ENCODE results near the gene ZNF276.
A peak's percentile ranks its signal among the peaks of the same experiment; 100 is the strongest.

ZNF276 gene

DNA sequence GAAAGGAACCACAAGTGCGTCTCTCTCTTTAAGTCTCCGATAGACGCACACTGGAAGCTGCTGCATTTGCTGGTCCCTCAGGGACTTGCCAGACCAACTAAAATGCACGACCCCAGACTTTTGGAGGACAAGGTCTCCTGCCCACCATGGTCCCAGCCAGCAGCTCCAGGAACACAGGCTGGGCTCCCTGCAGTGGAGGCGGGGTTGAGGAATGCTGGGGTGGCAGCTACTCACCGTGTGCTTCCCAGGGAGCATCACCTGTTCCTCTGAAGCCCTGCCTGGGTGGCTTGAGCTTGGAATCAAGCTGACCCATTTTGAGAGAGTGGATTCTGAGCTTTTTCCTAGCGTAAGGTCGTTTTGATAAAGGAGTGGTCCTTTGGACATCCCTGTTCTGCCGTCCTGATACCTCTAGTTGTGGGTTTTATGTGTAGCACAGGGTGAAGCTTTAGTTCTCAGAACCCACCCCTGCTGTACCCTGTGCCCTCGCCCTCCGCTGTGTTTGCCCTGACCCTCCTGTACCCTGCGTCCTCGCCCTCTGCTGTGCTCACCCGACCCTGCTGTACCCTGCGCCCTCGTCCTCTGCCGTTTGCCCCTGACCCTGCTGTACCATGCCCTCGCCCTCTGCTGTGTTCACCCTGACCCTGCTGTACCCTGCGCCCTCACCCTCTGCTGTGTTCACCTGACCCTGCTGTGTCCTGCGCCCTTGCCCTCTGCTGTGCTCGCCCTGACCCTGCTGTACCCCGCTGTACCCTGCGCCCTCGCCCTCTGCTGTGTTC, 11.0 kb downstream of the ZNF276 start:
- Mint-ChIP-seq H3K27ac (no peak overlapping the region), H3K4me3 (no peak overlapping the region), H3K36me3 (peaks cover 49 to 60% of the 10 kb centered on the region in 2 donors), H3K4me1 (peaks cover 13 to 17% of the 10 kb centered on the region in 2 donors), H3K9me3 (no peaks in the 10 kb centered on the region), H3K27me3 (no peaks in the 10 kb centered on the region)
- DNase-seq (no peak), ATAC-seq (replicated peaks) (peak in 1 of 2 donors; percentile 21)

DNA sequence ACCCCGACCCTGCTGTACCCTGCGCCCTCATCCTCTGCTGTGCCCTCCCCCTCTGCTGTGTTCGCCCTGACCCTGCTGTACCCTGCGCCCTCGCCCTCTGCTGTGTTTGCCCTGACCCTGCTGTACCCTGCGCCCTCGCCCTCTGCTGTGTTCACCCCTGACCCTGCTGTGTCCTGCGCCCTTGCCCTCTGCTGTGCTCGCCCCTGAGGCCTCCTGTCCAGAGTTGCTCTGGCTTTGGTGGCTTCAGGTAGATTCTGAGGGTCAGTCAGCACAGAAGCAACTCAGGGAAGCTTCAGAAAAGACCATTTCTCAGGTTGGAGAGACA, 11.5 kb downstream of the ZNF276 start:
- no peak for ATAC-seq (replicated peaks)
- no peaks in the 10 kb centered on the region for H3K9me3 Mint-ChIP-seq
- H3K4me3 Mint-ChIP-seq, result no peak overlapping the region

DNA sequence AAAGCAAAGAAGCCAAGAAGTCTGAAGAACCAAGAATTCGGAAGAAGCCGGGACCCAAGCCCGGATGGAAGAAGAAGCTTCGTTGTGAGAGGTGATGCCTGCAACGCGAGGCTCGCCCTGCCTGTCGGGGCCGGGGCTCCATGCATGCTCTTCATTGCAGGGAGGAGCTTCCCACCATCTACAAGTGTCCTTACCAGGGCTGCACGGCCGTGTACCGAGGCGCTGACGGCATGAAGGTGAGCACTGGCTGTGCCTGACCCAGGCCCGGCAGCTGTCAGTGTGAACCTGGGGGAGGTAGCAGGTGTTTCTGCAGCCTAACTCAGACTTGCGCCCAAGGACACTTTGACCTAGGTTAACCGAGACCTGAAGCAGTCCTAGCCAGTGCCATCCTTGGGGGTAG, 12.0 kb downstream of the ZNF276 start:
- Mint-ChIP-seq H3K4me3 (no peak overlapping the region), H3K9me3 (no peaks in the 10 kb centered on the region), H3K27me3 (no peaks in the 10 kb centered on the region), H3K36me3 (peaks cover 51 to 65% of the 10 kb centered on the region in 2 donors), H3K27ac (no peak overlapping the region), H3K4me1 (peaks cover 13 to 17% of the 10 kb centered on the region in 2 donors)
- ATAC-seq (replicated peaks) (no peak), DNase-seq (no peak)

More for the DNA sequence above, 11.5 kb downstream of the ZNF276 start:
- no peak overlapping the region for H3K27ac Mint-ChIP-seq
- H3K4me1 Mint-ChIP-seq, result peaks cover 13 to 17% of the 10 kb centered on the region in 2 donors
- DNase-seq, result no peak
- H3K36me3 Mint-ChIP-seq, result peaks cover 48 to 62% of the 10 kb centered on the region in 2 donors
- H3K27me3 Mint-ChIP-seq, result no peaks in the 10 kb centered on the region

DNA sequence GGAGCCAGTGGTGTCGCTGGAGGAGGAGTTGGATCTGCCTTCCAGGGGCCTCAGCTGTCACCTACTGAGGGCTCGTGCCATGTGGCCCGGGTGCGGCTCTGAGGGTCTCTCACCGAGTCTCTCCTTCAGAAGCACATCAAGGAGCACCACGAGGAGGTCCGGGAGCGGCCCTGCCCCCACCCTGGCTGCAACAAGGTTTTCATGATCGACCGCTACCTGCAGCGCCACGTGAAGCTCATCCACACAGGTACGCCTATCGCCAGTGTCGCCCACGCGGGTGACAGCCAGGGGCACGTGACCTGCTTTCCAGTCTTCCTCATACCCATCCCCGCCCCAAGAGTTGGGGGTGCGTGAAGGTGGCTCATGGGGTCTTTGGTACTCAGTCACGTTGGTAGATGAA, 12.5 kb downstream of the ZNF276 start:
- ATAC-seq (replicated peaks), result no peak
- no peaks in the 10 kb centered on the region for H3K9me3 Mint-ChIP-seq
- peaks cover 13 to 17% of the 10 kb centered on the region in 2 donors for H3K4me1 Mint-ChIP-seq
- no peak overlapping the region for H3K27ac Mint-ChIP-seq
- no peaks in the 10 kb centered on the region for H3K27me3 Mint-ChIP-seq
- H3K36me3 Mint-ChIP-seq, result peaks cover 54 to 68% of the 10 kb centered on the region in 2 donors
- DNase-seq, result no peak
- no peak overlapping the region for H3K4me3 Mint-ChIP-seq

DNA sequence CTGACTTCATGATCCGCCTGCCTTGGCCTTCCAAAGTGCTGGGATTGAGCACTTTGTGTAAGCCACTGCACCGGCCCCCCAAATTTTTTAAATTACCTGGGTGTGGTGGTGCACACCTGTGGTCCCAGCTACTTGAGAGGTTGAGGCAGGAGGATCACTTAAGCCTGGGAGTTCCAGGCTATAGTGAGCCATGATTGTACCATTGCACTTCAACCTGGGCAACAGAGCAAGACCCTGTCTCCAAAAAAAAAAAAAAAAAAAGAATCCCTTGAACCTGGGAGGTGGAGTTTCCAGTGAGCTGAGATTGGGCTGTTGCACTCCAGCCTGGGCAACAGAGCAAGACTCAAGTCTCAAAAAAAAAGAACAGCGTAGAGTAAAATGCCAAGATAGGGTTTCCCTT, 15.2 kb downstream of the ZNF276 start:
- Mint-ChIP-seq H3K4me1 (peaks cover 18 to 21% of the 10 kb centered on the region in 2 donors), H3K27me3 (no peaks in the 10 kb centered on the region), H3K9me3 (no peaks in the 10 kb centered on the region), H3K4me3 (no peak overlapping the region), H3K36me3 (peaks cover 57 to 67% of the 10 kb centered on the region in 2 donors), H3K27ac (peak overlapping the region; percentile 47)
- DNase-seq, result no peak
- no peak for ATAC-seq (replicated peaks)

DNA sequence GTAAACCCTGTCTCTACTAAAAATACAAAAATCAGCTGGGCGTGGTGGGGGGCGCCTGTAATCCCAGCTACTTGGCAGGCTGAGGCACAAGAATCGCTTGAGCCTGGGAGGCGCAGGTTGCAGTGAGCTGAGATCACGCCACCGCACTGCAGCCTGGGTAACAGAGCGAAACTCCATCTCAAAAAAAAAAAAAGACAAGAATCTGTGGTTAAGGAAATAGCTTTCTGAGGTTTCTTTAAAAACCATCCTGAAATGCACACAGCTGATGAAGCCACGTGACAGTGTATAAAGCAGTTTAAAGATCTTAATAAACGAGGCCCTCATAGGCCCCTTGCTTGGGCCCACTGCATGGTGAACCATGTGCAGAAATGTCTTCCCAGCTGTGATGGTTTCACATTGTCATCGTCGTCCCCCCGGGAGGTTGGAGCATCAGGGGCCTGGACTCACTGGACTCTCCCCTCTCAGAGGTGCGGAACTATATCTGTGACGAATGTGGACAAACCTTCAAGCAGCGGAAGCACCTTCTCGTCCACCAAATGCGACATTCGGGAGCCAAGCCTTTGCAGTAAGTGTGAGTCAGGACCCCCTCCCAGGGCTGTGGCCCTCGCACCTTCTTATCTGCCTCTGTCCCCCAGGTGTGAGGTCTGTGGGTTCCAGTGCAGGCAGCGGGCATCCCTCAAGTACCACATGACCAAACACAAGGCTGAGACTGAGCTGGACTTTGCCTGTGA, 16.2 kb downstream of the ZNF276 start:
- peak overlapping the region; percentile 68 for H3K27ac Mint-ChIP-seq
- peaks cover 14 to 15% of the 10 kb centered on the region in 2 donors for H3K4me1 Mint-ChIP-seq
- H3K36me3 Mint-ChIP-seq, result peaks cover 55 to 61% of the 10 kb centered on the region in 2 donors
- no peaks in the 10 kb centered on the region for H3K27me3 Mint-ChIP-seq
- H3K4me3 Mint-ChIP-seq, result no peak overlapping the region
- H3K9me3 Mint-ChIP-seq, result no peaks in the 10 kb centered on the region
- no peak for ATAC-seq (replicated peaks)
- no peak for DNase-seq

DNA sequence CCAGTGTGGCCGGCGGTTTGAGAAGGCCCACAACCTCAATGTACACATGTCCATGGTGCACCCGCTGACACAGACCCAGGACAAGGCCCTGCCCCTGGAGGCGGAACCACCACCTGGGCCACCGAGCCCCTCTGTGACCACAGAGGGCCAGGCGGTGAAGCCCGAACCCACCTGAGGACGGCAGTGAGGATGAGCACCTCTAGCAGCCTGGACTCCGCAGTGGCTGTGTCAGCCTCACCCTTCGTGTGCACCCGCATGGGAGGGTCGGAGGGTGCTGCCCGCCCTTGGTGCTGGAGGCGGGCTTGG, 16.7 kb downstream of the ZNF276 start:
- Mint-ChIP-seq H3K36me3 (peaks cover 53 to 61% of the 10 kb centered on the region in 2 donors), H3K4me1 (peaks cover 9% of the 10 kb centered on the region in 2 donors), H3K4me3 (no peak overlapping the region), H3K9me3 (no peaks in the 10 kb centered on the region), H3K27ac (peak overlapping the region; percentile 68), H3K27me3 (no peaks in the 10 kb centered on the region)
- ATAC-seq (replicated peaks) (no peak), DNase-seq (no peak)

DNA sequence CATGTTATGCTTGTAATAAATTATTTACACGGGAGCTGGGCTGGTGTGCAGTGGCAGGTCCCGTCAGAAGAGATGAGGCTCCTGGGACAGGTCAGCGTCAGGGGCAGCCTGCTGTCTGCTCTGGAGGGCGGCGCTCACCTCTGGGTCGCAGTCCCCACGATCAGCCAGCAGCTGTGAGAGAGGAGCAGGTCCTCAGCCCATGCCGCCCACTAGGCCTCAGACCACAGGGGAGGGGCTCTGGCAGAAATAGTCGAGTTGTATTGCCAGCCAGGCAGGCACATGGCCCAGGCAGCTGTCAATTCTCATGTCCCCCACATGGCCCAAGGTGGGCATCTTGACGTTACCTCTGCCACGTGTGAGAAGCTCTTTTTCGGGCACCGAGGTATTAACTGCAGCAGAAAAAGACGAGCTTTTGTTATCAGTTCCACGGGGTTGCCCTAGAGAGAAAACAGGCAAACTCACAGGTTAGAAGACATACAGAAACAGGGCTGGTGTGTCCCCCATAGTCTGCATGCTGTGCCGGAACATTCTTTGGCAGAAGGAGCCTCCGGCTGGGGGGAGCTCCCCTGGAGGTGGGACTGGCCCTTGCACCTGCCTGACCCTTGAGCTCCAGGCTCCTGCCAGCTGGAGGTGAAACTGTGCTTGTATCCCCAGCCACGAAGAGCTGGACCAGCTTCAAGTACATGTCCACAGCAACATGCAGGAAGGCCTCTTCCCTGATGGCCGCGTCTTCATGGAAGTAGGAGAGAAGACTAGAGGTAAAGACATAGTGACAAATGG, 17.4 kb downstream of the ZNF276 start:
- no peak for ATAC-seq (replicated peaks)
- Mint-ChIP-seq H3K9me3 (no peaks in the 10 kb centered on the region), H3K27me3 (no peaks in the 10 kb centered on the region), H3K4me3 (no peak overlapping the region), H3K4me1 (peaks cover 8% of the 10 kb centered on the region in 2 donors), H3K27ac (peak overlapping the region; percentile 65), H3K36me3 (peaks cover 47 to 59% of the 10 kb centered on the region in 2 donors)
- DNase-seq, result no peak

DNA sequence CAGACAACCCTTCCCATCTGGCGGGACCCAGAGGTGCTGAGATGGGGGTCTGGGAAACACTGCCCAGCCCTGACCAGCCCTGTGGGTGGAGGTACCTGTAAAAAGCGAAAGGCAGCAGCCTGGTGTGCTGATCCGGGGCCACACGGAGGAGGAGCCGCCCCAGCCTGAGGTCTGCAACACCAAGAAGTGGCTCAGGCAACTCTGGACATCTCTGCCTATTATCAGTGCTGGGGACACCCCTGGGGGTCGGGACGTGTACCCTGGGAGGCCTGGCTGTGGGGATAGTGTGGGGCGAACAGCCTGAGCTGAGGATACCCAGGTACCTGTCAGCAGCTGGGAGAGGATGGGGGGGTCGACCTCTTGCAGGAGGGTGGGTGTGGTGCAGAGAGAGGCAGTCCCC, 18.0 kb downstream of the ZNF276 start:
- Mint-ChIP-seq H3K27ac (no peak overlapping the region), H3K4me1 (peaks cover 7 to 8% of the 10 kb centered on the region in 2 donors), H3K9me3 (no peaks in the 10 kb centered on the region), H3K27me3 (no peaks in the 10 kb centered on the region), H3K36me3 (peaks cover 48 to 58% of the 10 kb centered on the region in 2 donors), H3K4me3 (no peak overlapping the region)
- ATAC-seq (replicated peaks) (no peak), DNase-seq (no peak)

DNA sequence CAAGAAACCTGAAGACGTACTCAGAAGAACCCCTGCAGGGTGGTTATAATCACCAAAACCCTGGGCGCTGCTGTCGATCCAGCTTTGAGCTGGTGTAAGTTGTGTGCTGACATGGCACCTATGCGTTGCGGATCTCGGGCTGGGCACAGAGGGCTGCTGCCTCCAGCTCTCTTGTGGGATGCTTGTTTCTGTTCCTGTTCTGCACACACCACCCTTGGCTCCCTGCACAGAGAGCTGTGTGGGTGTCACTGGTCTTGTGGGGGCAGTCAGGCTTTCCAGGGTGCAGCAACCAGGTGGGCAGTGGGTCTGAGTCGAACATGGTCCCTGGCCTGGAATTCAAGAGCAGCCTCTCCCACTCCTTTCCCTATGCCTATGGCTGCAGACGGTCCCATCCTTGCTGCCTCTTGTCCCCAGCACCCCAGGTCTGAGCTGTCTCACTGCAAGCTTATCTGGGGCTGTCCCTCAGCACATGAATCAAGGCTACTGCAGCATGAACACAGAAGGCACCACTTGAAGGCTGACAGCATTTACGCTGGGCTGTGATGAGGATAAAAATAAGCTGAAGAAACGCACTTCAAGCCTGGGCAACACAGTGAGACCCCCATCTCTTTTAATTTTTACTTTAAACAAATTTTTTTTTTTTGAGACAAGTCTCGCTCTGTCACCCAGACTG, 20.1 kb downstream of the ZNF276 start:
- DNase-seq (no peak), ATAC-seq (replicated peaks) (peak; percentile 69 to 72)
- Mint-ChIP-seq H3K4me1 (peaks cover 7 to 8% of the 10 kb centered on the region in 2 donors), H3K36me3 (peaks cover 43 to 60% of the 10 kb centered on the region in 2 donors), H3K4me3 (no peak overlapping the region), H3K27me3 (no peaks in the 10 kb centered on the region), H3K27ac (peak overlapping the region; percentile 81), H3K9me3 (no peaks in the 10 kb centered on the region)

DNA sequence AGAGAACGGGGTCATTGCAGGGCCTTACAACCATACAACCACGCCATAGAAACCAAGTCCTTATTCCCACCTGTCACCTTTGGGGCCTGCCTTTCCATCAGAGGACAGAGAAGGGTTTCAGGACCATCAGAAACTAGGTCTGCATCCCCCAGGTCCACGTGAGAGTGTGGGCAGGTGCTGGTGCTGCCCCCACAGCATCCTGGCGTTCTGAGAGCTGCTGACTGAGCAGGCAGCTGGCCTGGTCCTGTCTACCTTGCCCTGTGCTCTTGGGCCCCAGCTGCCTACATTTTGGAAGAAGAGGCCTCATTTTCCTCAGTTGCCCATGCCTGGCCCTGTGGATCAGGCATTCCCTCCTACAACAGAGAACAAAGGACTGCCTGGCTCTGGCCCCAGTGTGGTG, 21.6 kb downstream of the ZNF276 start:
- Mint-ChIP-seq H3K27ac (peak overlapping the region; percentile 65), H3K4me1 (peaks cover 7 to 8% of the 10 kb centered on the region in 2 donors), H3K27me3 (no peaks in the 10 kb centered on the region), H3K36me3 (peaks cover 38 to 54% of the 10 kb centered on the region in 2 donors), H3K9me3 (no peaks in the 10 kb centered on the region), H3K4me3 (no peak overlapping the region)
- ATAC-seq (replicated peaks) (no peak), DNase-seq (no peak)

DNA sequence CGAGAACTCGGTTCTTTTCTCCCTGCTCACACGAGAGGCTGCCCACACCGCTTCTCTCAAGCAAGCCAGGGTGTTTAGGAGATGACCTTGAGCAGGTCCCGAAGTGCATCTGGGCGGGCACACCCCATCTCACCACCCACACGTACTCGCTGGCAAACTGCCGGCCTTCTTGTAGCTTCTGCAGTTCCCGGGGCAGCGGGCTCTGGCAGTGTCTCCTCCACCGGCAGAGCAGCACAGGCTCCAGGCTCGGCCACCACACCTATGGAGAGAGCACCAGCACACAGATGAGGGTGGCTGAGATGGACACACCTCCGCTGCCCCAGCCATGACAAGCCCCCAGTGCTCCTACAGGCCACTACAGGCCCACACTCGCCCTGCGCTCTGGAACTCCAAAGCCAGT, 23.5 kb downstream of the ZNF276 start:
- no peak for ATAC-seq (replicated peaks)
- Mint-ChIP-seq H3K4me1 (peaks cover 11 to 13% of the 10 kb centered on the region in 2 donors), H3K27ac (peak overlapping the region; percentile 25), H3K27me3 (no peaks in the 10 kb centered on the region), H3K9me3 (no peaks in the 10 kb centered on the region), H3K4me3 (no peak overlapping the region), H3K36me3 (peaks cover 33 to 55% of the 10 kb centered on the region in 2 donors)
- no peak for DNase-seq

DNA sequence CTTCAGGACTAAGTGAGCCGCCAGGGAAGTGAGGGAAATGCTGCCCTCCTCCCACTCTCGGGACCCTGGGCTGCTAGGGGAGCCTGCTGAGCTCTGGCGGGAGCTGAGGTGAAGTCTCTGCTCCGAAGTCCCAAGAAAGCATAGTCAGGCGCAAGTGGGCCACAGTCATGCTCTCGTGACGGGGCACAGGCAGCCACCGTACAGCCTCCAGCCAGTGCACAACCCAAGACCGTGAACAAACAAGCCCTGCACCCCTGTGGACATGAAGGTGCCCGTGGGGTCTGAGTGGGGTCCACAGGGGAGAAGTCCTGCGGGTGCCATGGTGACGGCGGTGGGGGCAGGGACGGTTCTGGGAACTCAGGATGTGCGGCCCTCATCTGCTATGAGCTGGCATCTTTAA, 24.7 kb downstream of the ZNF276 start:
- H3K36me3 Mint-ChIP-seq, result peaks cover 34 to 61% of the 10 kb centered on the region in 2 donors
- H3K27me3 Mint-ChIP-seq, result no peaks in the 10 kb centered on the region

DNA sequence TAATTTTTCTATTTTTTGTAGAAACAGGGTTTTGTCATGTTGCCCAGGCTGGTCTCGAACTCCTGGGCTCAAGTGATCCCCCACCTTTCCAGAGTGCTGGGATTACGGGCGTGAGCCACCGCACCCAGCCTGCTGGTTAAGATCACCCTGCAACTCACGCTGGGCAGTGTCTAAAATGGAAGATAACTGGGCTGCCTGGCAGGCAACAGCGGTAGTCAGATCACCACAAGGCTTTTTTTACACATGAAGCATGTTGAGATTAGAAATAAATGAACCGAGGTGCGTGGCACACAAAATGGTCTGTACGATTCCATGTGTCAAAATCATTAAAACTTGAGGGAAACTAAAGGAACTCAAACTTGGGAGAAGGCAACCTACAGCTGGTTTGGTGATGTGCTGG, 26.7 kb downstream of the ZNF276 start:
- peaks cover 35 to 61% of the 10 kb centered on the region in 2 donors for H3K36me3 Mint-ChIP-seq
- DNase-seq (no peak), ATAC-seq (replicated peaks) (no peak)
- H3K4me3 Mint-ChIP-seq, result no peak overlapping the region
- H3K27me3 Mint-ChIP-seq, result no peaks in the 10 kb centered on the region
- H3K9me3 Mint-ChIP-seq, result no peaks in the 10 kb centered on the region
- peaks cover 10% of the 10 kb centered on the region in 2 donors for H3K4me1 Mint-ChIP-seq
- H3K27ac Mint-ChIP-seq, result no peak overlapping the region

More for the DNA sequence above, 24.7 kb downstream of the ZNF276 start:
- Mint-ChIP-seq H3K27ac (no peak overlapping the region), H3K9me3 (no peaks in the 10 kb centered on the region), H3K4me1 (peaks cover 13 to 16% of the 10 kb centered on the region in 2 donors), H3K4me3 (no peak overlapping the region)
- no peak for ATAC-seq (replicated peaks)
- DNase-seq, result no peak
